Astrocyte (in vitro differentiated cells and primary cell): ENCODE measurements around the gene LRRC36. TPM values are rescaled to one million over a fixed set of nuclear protein-coding genes. Genes with fewer than 3 reads are reported as not detected.

Experiments used
- DNase-seq: peaks from one replicate; pipeline ENCODE4 v3.0.0-alpha.2; 2010; ENCODE audit warnings: low read depth
- FAIRE-seq: peaks from 2 replicates; lab custom pipeline; 2011; peaks lifted over from hg19 to GRCh38; lab: Jason Lieb, UNC
- H2AFZ ChIP-seq: 2 replicates; pipeline ENCODE4 v1.6.0; 2012; ENCODE audit warnings: low read depth, low read length, inconsistent platforms
- H3K27ac ChIP-seq: 2 replicates; pipeline ENCODE4 v1.5.1; 2011; ENCODE audit warnings: low read depth, low read length, inconsistent platforms
- H3K27me3 ChIP-seq: 2 replicates; pipeline ENCODE4 v1.6.0; 2011; ENCODE audit warnings: low read length, inconsistent platforms; ENCODE audit not compliant: insufficient read depth
- H3K36me3 ChIP-seq: 2 replicates; pipeline ENCODE4 v1.5.1; 2011; ENCODE audit warnings: low read length, inconsistent platforms; ENCODE audit not compliant: insufficient read depth
- H3K4me1 ChIP-seq: 2 replicates; pipeline ENCODE4 v1.5.1; 2011; ENCODE audit warnings: low read length, inconsistent platforms; ENCODE audit not compliant: insufficient read depth
- H3K4me2 ChIP-seq: 2 replicates; pipeline ENCODE4 v1.6.0; 2012; ENCODE audit warnings: low read length, inconsistent platforms
- H3K4me3 ChIP-seq: 2 replicates; pipeline ENCODE4 v1.5.1; 2011; ENCODE audit warnings: low read depth, mild to moderate bottlenecking, low read length, inconsistent platforms; ENCODE audit not compliant: insufficient read depth
- H3K79me2 ChIP-seq: 2 replicates; pipeline ENCODE4 v1.6.0; 2012; ENCODE audit warnings: mild to moderate bottlenecking, low read length, inconsistent platforms; ENCODE audit not compliant: insufficient read depth
- H3K9ac ChIP-seq: 2 replicates; pipeline ENCODE4 v1.6.0; 2012; ENCODE audit warnings: mild to moderate bottlenecking, low read length, inconsistent platforms
- H3K9me3 ChIP-seq: 2 replicates; pipeline ENCODE4 v1.5.1; 2012; ENCODE audit warnings: low read depth, mild to moderate bottlenecking, low read length, inconsistent platforms; ENCODE audit not compliant: insufficient read depth
- H4K20me1 ChIP-seq: 2 replicates; pipeline ENCODE4 v1.6.0; 2012; ENCODE audit warnings: low read length, inconsistent platforms; ENCODE audit not compliant: insufficient read depth
- H3K27ac Mint-ChIP-seq: one replicate; pipeline ENCODE4 v1.8.0; 2021; ENCODE audit warnings: mild to moderate bottlenecking, mixed read lengths; ENCODE audit not compliant: unreplicated experiment
- H3K27me3 Mint-ChIP-seq: one replicate; pipeline ENCODE4 v1.8.0; 2021; ENCODE audit warnings: low read depth, mixed read lengths; ENCODE audit not compliant: unreplicated experiment
- H3K36me3 Mint-ChIP-seq: one replicate; pipeline ENCODE4 v1.8.0; 2021; ENCODE audit warnings: low read depth, mixed read lengths; ENCODE audit not compliant: unreplicated experiment
- H3K4me1 Mint-ChIP-seq: one replicate; pipeline ENCODE4 v1.8.0; 2021; ENCODE audit warnings: low read depth, mixed read lengths; ENCODE audit not compliant: unreplicated experiment
- H3K4me3 Mint-ChIP-seq: one replicate; pipeline ENCODE4 v1.8.0; 2021; ENCODE audit warnings: mild to moderate bottlenecking, moderate library complexity, mixed read lengths; ENCODE audit not compliant: unreplicated experiment
- H3K9me3 Mint-ChIP-seq: one replicate; pipeline ENCODE4 v1.8.0; 2021; ENCODE audit warnings: mild to moderate bottlenecking, mixed read lengths; ENCODE audit not compliant: unreplicated experiment
- CTCF ChIP-seq: IDR thresholded peaks from 2 replicates; pipeline ENCODE4 v1.5.1; 2011; ENCODE audit warnings: low read depth, mild to moderate bottlenecking, inconsistent platforms, low read length, moderate library complexity; ENCODE audit not compliant: insufficient read depth
- EZH2 ChIP-seq: IDR thresholded peaks from 2 replicates; pipeline ENCODE4 v1.6.1; 2012; ENCODE audit warnings: mild to moderate bottlenecking, low read length, inconsistent platforms; ENCODE audit not compliant: insufficient read depth
- total RNA-seq: library from RNA; stranded (reverse); gene quantifications from 2 replicates; pipeline ENCODE4 v1.2.1, GENCODE V29; 2021

LRRC36 gene
- total RNA-seq, 1 donor from 2014 or later = not detected

DNA sequence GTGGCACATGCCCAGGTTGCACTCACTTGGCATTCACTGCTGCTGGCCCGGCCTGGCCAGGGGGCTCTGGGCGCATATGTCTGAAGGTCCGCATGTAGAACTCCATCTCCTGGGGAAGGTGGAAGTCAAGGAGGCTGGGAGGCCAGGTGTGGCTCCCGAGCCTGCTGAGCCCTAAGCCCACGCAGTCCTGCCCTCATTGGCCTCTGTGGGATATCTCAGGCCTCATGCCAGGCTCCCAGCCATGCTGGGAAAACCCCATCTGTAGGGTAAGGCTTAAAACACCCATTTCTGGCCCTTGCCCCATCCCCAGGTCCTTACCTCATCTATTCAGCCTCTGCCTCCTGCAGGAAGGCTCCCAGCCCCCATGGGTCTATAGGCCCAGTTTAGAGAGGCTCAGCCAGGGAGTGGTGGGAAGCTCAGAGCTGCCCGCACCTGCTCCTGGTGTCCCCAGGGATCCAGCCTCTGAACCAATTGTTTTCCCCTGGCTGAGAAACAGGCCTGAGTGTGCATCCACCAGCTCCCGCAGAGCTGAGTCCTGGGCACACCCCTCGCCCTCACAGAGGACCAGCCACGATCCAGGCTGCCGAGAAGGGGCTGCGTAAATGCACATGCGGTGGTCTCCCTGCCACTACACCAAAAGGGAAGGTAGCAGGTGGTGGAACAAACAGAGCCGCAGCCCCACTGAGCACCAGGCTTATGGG is 69.0 kb downstream of the LRRC36 start:
- Mint-ChIP-seq H3K4me1 (no peaks in the 10 kb centered on the region), H3K27ac (no peak overlapping the region), H3K9me3 (peaks cover 2% of the 10 kb centered on the region), H3K36me3 (peaks cover 2% of the 10 kb centered on the region), H3K27me3 (peaks cover 40% of the 10 kb centered on the region), H3K4me3 (no peak overlapping the region)
- Histone ChIP-seq H3K4me3 (no peak overlapping the region), H3K27ac (no peak overlapping the region), H3K4me2 (peak overlapping the region; percentile 59), H3K9ac (no peak overlapping the region), H4K20me1 (peaks cover 4% of the 10 kb centered on the region), H3K79me2 (no peaks in the 10 kb centered on the region), H3K36me3 (no peaks in the 10 kb centered on the region), H3K9me3 (no peaks in the 10 kb centered on the region), H3K4me1 (peaks cover 25% of the 10 kb centered on the region), H2AFZ (peak overlapping the region; percentile 24), H3K27me3 (peaks cover 3% of the 10 kb centered on the region)
- DNase-seq (no peak), FAIRE-seq (no peak)
- TF ChIP-seq EZH2 (no peak), CTCF (no peak)

- TF ChIP-seq CTCF = no peak
- no peak for TF ChIP-seq EZH2
- Histone ChIP-seq H3K9me3 (no peaks in the 10 kb centered on the region), H3K27me3 (peaks cover 3% of the 10 kb centered on the region), H4K20me1 (peaks cover 4% of the 10 kb centered on the region), H3K4me3 (no peak overlapping the region), H2AFZ (peak overlapping the region; percentile 24), H3K9ac (peak overlapping the region; percentile 71), H3K36me3 (no peaks in the 10 kb centered on the region), H3K27ac (no peak overlapping the region), H3K4me2 (peak overlapping the region; percentile 59), H3K4me1 (peaks cover 25% of the 10 kb centered on the region), H3K79me2 (no peaks in the 10 kb centered on the region)
- H3K27ac Mint-ChIP-seq = no peak overlapping the region
- H3K4me3 Mint-ChIP-seq = no peak overlapping the region
- FAIRE-seq = no peak
- H3K4me1 Mint-ChIP-seq = no peaks in the 10 kb centered on the region
- H3K36me3 Mint-ChIP-seq = peaks cover 2% of the 10 kb centered on the region
- DNase-seq = peak; percentile 60
- H3K9me3 Mint-ChIP-seq = peaks cover 2% of the 10 kb centered on the region
- H3K27me3 Mint-ChIP-seq = peaks cover 39% of the 10 kb centered on the region
These were observed 69.8 kb downstream of the LRRC36 start for GRCh38 chr16:67396159-67397035.
